Immature natural killer cell (primary cell): ENCODE data around the gene UQCRHL. TPM values are rescaled to one million over a fixed set of nuclear protein-coding genes. Genes with fewer than 3 reads are reported as not detected.

ENCODE experiments used
- DNase-seq, 3 donors: peaks; one replicate each; pipeline ENCODE4 v3.0.0; 2022; ENCODE audit warnings: mixed read lengths in 1 of 3
- H3K27ac Mint-ChIP-seq, 6 donors: one replicate each; pipeline ENCODE4 v1.8.0; 2020; ENCODE audit warnings: mixed read lengths in 6 of 6, mild to moderate bottlenecking in 5 of 6, inconsistent platforms in 4 of 6, moderate library complexity in 3 of 6
- H3K27me3 Mint-ChIP-seq, 3 donors: one replicate each; pipeline ENCODE4 v1.8.0; 2020 to 2021; ENCODE audit warnings: low read depth in 3 of 3, mild to moderate bottlenecking in 3 of 3, mixed read lengths in 3 of 3, moderate library complexity in 3 of 3, inconsistent platforms in 1 of 3
- H3K36me3 Mint-ChIP-seq, 3 donors: one replicate each; pipeline ENCODE4 v1.8.0; 2020; ENCODE audit warnings: mixed read lengths in 3 of 3, inconsistent platforms in 2 of 3, mild to moderate bottlenecking in 2 of 3
- H3K4me1 Mint-ChIP-seq, 2 donors: one replicate each; pipeline ENCODE4 v1.8.0; 2020; ENCODE audit warnings: inconsistent platforms in 2 of 2, mild to moderate bottlenecking in 2 of 2, mixed read lengths in 2 of 2, moderate library complexity in 1 of 2
- H3K4me3 Mint-ChIP-seq, 5 donors: one replicate each; pipeline ENCODE4 v1.8.0; 2020; ENCODE audit warnings: mild to moderate bottlenecking in 5 of 5, mixed read lengths in 5 of 5, inconsistent platforms in 3 of 5, moderate library complexity in 3 of 5
- H3K9me3 Mint-ChIP-seq, 6 donors: one replicate each; pipeline ENCODE4 v1.8.0; 2020; ENCODE audit warnings: mild to moderate bottlenecking in 6 of 6, mixed read lengths in 6 of 6, inconsistent platforms in 4 of 6, moderate library complexity in 3 of 6
- polyA plus RNA-seq, 3 donors: library from polyadenylated mRNA; unstranded; fragments of 300-500 nt; fragmentation: Illumina TruSeq; gene quantifications; one replicate each; pipeline ENCODE4 v1.2.3, GENCODE V29; 2021

UQCRHL gene
- polyA plus RNA-seq, 3 donors from 2014 or later = 0.90 to 1.3 TPM; not detected in 1

DNA sequence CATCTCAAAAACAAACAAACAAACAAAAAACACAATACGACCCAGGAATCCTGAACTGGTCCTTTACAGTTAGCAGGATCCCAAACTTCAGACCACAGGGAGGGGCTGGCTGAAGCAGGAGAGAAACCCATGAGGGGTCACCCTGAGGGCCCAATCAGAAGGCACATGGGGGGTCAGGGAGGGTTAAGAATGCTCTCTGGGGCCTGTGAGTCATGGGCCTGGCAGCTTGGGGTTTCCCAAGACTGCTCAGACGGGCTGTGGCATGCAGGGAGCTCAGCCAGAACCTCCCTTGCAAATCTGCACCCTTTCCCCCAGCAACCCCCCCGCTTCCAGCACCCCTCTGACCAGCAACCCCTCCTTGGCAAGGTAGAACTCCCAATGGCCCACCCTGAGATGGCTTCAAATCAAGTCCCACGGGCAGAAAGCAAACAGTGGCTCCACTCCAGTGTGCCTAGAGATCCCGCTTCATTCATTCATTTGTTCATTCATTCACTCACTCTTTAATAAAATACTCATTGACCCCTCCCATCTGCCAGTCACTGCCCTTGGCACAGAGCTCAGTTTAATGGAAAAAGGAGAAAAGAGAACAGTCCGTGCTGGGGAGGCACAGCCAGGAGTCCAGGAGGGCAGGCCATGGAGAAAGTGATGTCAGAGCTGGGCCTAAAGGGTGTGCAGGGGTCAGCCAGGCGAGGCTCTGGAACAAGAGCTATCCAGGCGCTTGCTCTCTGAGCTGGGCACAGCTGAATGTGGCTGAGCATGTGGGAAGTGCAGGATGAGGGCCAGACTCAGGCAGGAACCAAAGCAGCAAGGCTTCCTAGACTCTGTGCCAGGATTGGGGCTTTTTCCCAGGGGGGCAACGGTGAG is 8.2 kb downstream of the UQCRHL start:
- H3K4me3 Mint-ChIP-seq = no peak overlapping the region
- DNase-seq = no peak
- no peaks in the 10 kb centered on the region for H3K36me3 Mint-ChIP-seq
- H3K27ac Mint-ChIP-seq = no peak overlapping the region
- no peaks in the 10 kb centered on the region for H3K4me1 Mint-ChIP-seq
- no peaks in the 10 kb centered on the region for H3K9me3 Mint-ChIP-seq
- H3K27me3 Mint-ChIP-seq = peaks cover 0 to 9% (median 1%) of the 10 kb centered on the region in 3 donors

DNA sequence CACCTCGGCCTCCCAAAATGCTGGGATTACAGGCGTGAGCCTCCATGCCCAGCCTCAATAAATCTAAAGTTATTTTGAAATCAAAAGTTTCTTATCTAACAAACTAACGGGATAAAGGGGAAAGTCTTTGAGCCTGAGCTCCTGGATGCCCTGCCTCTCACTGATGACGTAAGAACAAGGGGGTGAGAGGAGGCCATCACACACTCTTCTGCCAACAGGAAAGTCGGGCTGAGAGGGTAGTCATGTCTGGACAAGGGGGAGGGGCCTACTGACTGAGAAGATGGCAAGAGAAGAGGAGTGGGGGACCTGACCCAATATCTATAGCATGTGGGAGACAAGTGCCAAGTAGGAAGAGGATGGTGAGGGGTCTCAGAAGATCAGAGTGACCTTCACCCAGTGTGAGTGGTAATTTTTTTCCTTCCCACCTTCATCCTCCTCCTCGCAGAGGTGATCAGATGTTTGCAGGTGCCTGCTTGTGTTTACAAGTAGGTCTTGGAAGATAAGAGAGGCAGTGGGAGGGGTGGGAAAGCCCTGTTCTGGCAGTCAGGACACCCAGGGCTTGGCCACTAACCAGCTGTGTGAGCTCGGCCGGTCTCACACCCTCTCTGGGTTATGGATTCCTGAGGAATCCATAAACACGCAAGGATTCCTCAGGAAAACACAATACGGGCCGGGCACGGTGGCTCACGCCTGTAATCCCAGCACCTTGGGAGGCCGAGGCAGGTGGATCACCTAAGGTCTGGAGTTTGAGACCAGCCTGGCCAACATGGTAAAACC is 9.6 kb downstream of the UQCRHL start:
- H3K27ac Mint-ChIP-seq = no peak overlapping the region
- no peaks in the 10 kb centered on the region for H3K9me3 Mint-ChIP-seq
- H3K4me3 Mint-ChIP-seq = no peak overlapping the region
- no peaks in the 10 kb centered on the region for H3K36me3 Mint-ChIP-seq
- no peak for DNase-seq
- no peaks in the 10 kb centered on the region for H3K4me1 Mint-ChIP-seq
- peaks cover 0 to 9% (median 1%) of the 10 kb centered on the region in 3 donors for H3K27me3 Mint-ChIP-seq

DNA sequence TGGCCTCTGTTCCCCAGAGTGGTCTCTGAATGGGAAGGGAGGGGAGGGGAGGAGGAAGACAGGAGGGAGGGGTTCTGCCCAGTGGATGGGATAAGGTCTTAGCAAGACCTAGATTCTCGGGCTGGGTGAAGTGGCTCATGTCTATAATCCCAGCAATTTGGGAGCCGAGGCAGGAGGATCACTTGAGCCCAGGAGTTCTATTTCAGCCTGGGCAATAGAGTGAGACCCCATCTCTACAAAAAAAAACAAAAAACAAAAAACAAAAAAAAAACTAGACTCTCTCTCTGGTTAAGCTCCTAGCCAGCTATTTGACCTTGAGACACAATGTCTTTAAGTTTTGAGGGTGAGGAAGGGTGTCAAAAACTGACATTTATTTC is 11.4 kb downstream of the UQCRHL start:
- DNase-seq = no peak
- Mint-ChIP-seq H3K27me3 (peaks cover 2 to 4% (median 2%) of the 10 kb centered on the region in 3 donors), H3K36me3 (no peaks in the 10 kb centered on the region), H3K4me3 (no peak overlapping the region), H3K4me1 (peaks cover 2 to 6% of the 10 kb centered on the region in 2 donors), H3K27ac (no peak overlapping the region), H3K9me3 (no peaks in the 10 kb centered on the region)

- no peak for DNase-seq
- Mint-ChIP-seq H3K27ac (no peak overlapping the region), H3K4me1 (peaks cover 2 to 6% of the 10 kb centered on the region in 2 donors), H3K27me3 (peaks cover 0 to 5% (median 2%) of the 10 kb centered on the region in 3 donors), H3K36me3 (no peaks in the 10 kb centered on the region), H3K4me3 (no peak overlapping the region), H3K9me3 (no peaks in the 10 kb centered on the region)
Measured at GRCh38 chr1:15788624-15789301, 18.7 kb downstream of the UQCRHL start.

DNA sequence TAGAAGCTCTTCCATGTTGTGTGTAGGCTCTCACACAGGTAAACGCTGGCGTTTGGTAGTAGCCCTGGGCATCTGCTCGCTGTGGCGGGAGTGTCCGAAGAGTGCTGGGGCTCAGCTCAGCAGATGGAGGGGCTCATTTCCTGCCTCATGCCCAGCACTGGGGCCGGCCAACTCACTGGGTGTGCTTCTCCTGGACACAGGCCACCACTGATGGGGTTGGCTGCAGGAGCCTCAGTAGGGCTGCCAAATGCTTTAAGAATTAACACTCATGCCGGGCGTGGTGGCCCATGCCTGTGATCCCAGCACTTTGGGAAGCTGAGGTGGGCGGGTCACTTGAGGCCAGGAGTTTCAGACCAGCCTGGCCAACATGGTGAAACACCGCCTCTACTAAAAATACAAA is 20.9 kb downstream of the UQCRHL start:
- Mint-ChIP-seq H3K36me3 (no peaks in the 10 kb centered on the region), H3K4me3 (no peak overlapping the region), H3K27ac (no peak overlapping the region), H3K9me3 (no peaks in the 10 kb centered on the region), H3K27me3 (peaks cover 0 to 4% (median 2%) of the 10 kb centered on the region in 3 donors), H3K4me1 (no peaks in the 10 kb centered on the region)
- DNase-seq = no peak

DNA sequence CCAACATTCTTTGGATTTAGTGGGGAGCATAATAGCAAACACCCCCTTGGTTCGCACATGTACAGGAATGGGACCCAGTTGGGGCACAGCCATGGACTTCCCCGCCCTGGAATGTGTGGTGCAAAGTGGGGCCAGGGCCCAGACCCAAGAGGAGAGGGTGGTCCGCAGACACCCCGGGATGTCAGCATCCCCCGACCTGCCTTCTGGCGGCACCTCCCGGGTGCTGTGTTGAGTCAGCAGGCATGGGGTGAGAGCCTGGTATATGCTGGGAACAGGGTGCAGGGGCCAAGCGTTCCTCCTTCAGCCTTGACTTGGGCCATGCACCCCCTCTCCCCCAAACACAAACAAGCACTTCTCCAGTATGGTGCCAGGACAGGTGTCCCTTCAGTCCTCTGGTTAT is 21.8 kb downstream of the UQCRHL start:
- Mint-ChIP-seq H3K27me3 (peaks cover 0 to 4% (median 2%) of the 10 kb centered on the region in 3 donors), H3K9me3 (no peaks in the 10 kb centered on the region), H3K36me3 (no peaks in the 10 kb centered on the region), H3K4me3 (no peak overlapping the region), H3K27ac (no peak overlapping the region), H3K4me1 (no peaks in the 10 kb centered on the region)
- no peak for DNase-seq

- DNase-seq = no peak
- no peak overlapping the region for H3K27ac Mint-ChIP-seq
Measured at GRCh38 chr1:15777909-15778707, 29.3 kb downstream of the UQCRHL start.

DNA sequence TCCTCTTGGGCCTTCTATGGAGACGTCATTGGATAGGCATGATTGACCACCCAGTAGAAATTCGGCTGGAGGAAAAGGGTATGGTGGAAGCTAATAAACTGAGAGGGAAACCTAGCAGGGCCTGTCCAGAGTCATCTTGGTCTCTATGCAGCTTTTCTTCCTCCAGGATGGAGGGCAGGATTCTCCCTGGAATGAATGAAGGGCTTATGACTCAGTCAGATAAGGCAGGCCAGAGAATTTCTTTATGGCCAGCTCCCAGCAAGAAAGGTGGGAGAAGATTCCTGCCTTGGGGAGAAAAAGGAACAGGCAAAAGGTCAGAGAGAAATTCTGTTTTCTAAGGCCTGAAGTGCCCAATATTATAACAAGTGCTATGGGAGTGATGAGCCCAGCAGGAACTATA is 31.7 kb downstream of the UQCRHL start:
- H3K9me3 Mint-ChIP-seq = no peaks in the 10 kb centered on the region
- no peaks in the 10 kb centered on the region for H3K4me1 Mint-ChIP-seq
- DNase-seq = no peak
- H3K27me3 Mint-ChIP-seq = peaks cover 3 to 10% (median 5%) of the 10 kb centered on the region in 3 donors
- H3K4me3 Mint-ChIP-seq = no peak overlapping the region
- H3K27ac Mint-ChIP-seq = no peak overlapping the region
- no peaks in the 10 kb centered on the region for H3K36me3 Mint-ChIP-seq

More at GRCh38 chr1:15777909-15778707, 29.3 kb downstream of the UQCRHL start:
- H3K4me1 Mint-ChIP-seq = no peaks in the 10 kb centered on the region
- H3K27me3 Mint-ChIP-seq = peaks cover 1 to 3% (median 2%) of the 10 kb centered on the region in 3 donors
- H3K9me3 Mint-ChIP-seq = no peaks in the 10 kb centered on the region
- H3K36me3 Mint-ChIP-seq = no peaks in the 10 kb centered on the region
- H3K4me3 Mint-ChIP-seq = no peak overlapping the region

- Mint-ChIP-seq H3K4me1 (no peaks in the 10 kb centered on the region), H3K9me3 (no peaks in the 10 kb centered on the region), H3K27me3 (peaks cover 1 to 14% (median 5%) of the 10 kb centered on the region in 3 donors), H3K36me3 (no peaks in the 10 kb centered on the region), H3K4me3 (no peak overlapping the region), H3K27ac (no peak overlapping the region)
- DNase-seq = no peak
Measured at GRCh38 chr1:15771836-15772515, 35.5 kb downstream of the UQCRHL start.

DNA sequence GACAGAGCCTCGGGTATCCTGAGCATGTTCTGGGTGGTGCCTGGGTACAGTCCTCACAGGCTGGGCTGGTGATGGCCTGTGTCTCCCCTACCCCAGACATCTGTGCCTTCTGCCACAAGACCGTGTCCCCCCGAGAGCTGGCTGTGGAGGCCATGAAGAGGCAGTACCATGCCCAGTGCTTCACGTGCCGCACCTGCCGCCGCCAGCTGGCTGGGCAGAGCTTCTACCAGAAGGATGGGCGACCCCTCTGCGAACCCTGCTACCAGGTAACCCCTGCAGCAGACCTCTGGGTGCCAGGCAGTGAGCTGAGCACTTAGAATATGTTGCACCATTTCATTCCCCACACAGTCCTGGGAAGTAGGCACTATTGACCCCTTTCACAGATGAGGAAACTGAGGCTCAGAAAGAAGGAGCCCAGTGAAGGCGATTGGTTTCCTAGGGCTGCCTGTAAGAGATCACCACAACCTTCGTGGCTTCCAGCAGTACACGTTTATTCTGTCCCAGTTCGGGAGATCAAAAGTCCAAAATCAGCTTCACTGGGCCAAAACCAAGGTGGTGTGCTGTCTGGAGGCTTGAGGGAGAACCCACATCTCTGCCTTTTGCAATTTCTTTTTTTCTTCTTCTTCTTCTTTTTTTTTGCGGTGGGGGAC is 37.0 kb downstream of the UQCRHL start:
- H3K27ac Mint-ChIP-seq = no peak overlapping the region
- no peaks in the 10 kb centered on the region for H3K4me1 Mint-ChIP-seq
- peaks cover 3 to 14% (median 5%) of the 10 kb centered on the region in 3 donors for H3K27me3 Mint-ChIP-seq
- DNase-seq = no peak
- H3K36me3 Mint-ChIP-seq = no peaks in the 10 kb centered on the region
- H3K9me3 Mint-ChIP-seq = no peaks in the 10 kb centered on the region
- H3K4me3 Mint-ChIP-seq = no peak overlapping the region

DNA sequence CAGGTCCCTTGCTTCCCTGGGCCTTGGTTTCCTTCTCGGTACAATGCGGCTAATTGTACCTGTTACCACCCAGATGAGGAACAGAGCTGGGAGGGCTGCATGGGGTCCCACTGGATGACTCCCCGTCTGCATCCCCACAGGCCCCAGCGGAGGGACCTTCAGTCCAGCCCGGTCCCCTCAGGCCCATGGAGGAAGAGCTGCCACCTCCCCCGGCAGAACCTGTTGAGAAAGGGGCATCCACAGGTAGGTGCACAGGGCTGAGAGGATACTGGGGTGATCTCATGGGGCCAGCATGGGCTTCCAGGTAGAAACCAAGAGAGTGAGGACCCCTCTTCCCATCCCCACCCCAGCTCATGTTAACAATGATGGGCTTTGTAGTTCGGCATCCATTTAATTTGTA is 39.1 kb downstream of the UQCRHL start:
- Mint-ChIP-seq H3K36me3 (no peaks in the 10 kb centered on the region), H3K9me3 (no peaks in the 10 kb centered on the region), H3K4me1 (no peaks in the 10 kb centered on the region), H3K27ac (no peak overlapping the region), H3K4me3 (no peak overlapping the region), H3K27me3 (peaks cover 3 to 15% (median 12%) of the 10 kb centered on the region in 3 donors)
- no peak for DNase-seq

DNA sequence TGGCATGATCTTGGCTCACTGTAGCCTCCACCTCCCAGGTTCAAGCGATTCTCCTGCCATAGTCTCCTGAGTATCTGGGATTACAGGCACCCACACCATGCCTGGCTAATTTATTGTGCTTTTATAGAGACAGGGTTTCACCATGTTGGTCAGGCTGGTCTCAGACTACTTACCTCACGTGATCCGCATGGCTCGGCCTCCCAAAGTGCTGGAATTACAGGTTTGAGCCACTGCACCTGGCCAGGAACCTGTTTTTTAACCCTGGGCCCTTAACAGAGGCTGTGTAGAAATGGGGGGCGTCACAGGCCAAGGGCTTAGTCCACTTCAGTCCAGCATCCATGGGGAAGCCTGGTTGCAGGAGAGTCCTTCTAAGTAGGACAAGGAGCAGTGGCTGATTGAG is 39.5 kb downstream of the UQCRHL start:
- H3K27me3 Mint-ChIP-seq = peaks cover 3 to 15% (median 12%) of the 10 kb centered on the region in 3 donors
- no peaks in the 10 kb centered on the region for H3K4me1 Mint-ChIP-seq
- H3K36me3 Mint-ChIP-seq = no peaks in the 10 kb centered on the region
- no peaks in the 10 kb centered on the region for H3K9me3 Mint-ChIP-seq
- no peak for DNase-seq
- H3K4me3 Mint-ChIP-seq = no peak overlapping the region
- no peak overlapping the region for H3K27ac Mint-ChIP-seq
